HG03039 (cell line): ENCODE measurements around the gene ASS1.

Experiments
- ATAC-seq: cut with Tn5 transposase; IDR thresholded peaks from one replicate; pipeline ENCODE4 v1.9.1; 2021; ENCODE audit warnings: mild to moderate bottlenecking, moderate library complexity; ENCODE audit not compliant: unreplicated experiment

ASS1 gene

GRCh38 chr9:130471411-130472183 is 26.8 kb downstream of the ASS1 start:
- ATAC-seq, result no peak

- ATAC-seq, result no peak
These were observed 27.5 kb downstream of the ASS1 start for GRCh38 chr9:130472184-130472705.

GRCh38 chr9:130473009-130473408 is 28.2 kb downstream of the ASS1 start:
- ATAC-seq, result no peak

GRCh38 chr9:130473566-130473965 is 28.8 kb downstream of the ASS1 start:
- no peak for ATAC-seq

GRCh38 chr9:130474106-130474505 is 29.3 kb downstream of the ASS1 start:
- no peak for ATAC-seq

- no peak for ATAC-seq
These were observed 31.5 kb downstream of the ASS1 start for GRCh38 chr9:130476151-130476730.

- ATAC-seq, result no peak
These were observed 32.8 kb downstream of the ASS1 start for GRCh38 chr9:130477564-130477963.

- no peak for ATAC-seq
These were observed 33.4 kb downstream of the ASS1 start for GRCh38 chr9:130478152-130478551.

- ATAC-seq, result no peak
These were observed 34.2 kb downstream of the ASS1 start for GRCh38 chr9:130478736-130479575.

GRCh38 chr9:130479587-130479986 is 34.8 kb downstream of the ASS1 start:
- no peak for ATAC-seq

GRCh38 chr9:130480673-130481072 is 35.9 kb downstream of the ASS1 start:
- no peak for ATAC-seq

- no peak for ATAC-seq
These were observed 37.7 kb downstream of the ASS1 start for GRCh38 chr9:130482463-130482862.

GRCh38 chr9:130483371-130483971 is 38.7 kb downstream of the ASS1 start:
- no peak for ATAC-seq

GRCh38 chr9:130484362-130485072 is 39.8 kb downstream of the ASS1 start:
- ATAC-seq, result no peak

GRCh38 chr9:130486103-130486502 is 41.3 kb downstream of the ASS1 start:
- no peak for ATAC-seq

GRCh38 chr9:130487500-130487899 is 42.7 kb downstream of the ASS1 start:
- ATAC-seq, result no peak

- ATAC-seq, result no peak
These were observed 44.0 kb downstream of the ASS1 start for GRCh38 chr9:130488621-130489330.

- ATAC-seq, result no peak
These were observed 46.2 kb downstream of the ASS1 start for GRCh38 chr9:130490981-130491380.

GRCh38 chr9:130491830-130492482 is 47.2 kb downstream of the ASS1 start:
- no peak for ATAC-seq
